ENCODE results near the gene WDR45.

WDR45 gene

DNA sequence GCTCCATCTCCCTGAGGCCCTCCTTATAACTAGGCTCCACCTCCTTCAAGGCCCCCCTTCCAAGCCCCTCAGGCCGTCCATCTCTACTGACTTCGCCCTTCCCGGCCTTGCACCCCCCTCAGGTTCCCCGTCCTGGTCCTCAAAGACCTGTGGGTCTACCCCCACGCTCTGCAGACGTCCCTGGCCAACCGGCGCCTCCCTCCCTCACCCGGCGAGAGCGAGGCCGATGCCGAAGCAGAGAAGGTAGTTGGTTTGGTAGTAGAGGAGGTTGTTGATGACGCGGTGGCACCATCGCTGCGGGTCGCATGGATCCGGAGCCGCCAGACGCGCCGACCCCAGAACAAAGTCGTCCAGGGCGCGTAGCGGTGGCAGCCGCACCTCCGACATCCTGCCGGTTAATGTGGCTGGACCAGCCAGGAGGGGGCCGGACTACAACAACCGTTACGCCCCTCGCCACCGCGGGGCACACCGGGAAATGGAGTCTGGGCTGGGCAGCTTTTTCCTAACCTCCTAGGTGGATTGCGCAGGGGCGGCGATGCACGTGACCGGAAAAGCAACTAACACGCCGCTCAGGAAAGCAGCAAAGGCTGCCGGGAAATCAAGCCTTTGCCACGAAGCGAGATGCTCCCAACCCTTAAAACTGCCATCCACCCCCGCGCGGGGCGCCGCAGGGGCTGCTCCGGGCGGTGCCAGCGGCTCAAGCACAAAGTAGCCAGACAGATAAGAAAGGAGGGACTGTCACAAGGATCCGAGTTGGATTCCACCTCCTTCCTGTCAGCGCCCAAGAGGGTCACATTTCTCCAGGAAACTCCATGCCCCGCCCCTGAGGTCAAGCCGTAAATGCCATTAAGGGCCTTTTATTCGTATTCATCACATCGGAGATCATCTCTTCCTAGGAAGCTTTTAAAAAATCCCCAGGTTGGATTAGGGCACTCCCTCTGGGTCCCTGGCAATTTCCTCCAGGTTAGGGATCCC, 5.8 kb downstream of the WDR45 start, which contains the start of gene PRAF2:
TSS of gene PRAF2 (minus strand) at position 402 of the 975 bp plus-strand sequence. CDS start at position 387, 15 bp downstream.
- peak; percentile 78 for DNase-seq

DNA sequence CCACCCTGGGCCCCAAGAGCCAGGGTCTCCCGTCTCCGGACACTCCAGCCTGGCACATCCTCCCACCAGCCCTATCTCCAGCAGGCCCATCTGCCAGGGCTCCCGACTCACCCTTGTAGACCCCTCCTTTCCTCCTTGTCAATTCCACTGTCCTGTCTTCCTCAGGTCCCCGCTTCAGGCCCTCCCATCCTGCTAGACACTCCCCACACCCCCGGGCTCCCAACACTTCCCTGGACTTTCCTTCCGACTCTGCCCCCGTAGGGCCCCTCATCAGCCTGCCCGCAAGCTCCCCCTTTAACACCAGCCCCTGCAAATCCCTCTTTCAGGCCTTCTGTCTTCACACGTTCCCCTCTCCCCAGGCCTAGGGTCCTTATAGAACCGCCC, 7.0 kb downstream of the WDR45 start:
- DNase-seq = no peak

DNA sequence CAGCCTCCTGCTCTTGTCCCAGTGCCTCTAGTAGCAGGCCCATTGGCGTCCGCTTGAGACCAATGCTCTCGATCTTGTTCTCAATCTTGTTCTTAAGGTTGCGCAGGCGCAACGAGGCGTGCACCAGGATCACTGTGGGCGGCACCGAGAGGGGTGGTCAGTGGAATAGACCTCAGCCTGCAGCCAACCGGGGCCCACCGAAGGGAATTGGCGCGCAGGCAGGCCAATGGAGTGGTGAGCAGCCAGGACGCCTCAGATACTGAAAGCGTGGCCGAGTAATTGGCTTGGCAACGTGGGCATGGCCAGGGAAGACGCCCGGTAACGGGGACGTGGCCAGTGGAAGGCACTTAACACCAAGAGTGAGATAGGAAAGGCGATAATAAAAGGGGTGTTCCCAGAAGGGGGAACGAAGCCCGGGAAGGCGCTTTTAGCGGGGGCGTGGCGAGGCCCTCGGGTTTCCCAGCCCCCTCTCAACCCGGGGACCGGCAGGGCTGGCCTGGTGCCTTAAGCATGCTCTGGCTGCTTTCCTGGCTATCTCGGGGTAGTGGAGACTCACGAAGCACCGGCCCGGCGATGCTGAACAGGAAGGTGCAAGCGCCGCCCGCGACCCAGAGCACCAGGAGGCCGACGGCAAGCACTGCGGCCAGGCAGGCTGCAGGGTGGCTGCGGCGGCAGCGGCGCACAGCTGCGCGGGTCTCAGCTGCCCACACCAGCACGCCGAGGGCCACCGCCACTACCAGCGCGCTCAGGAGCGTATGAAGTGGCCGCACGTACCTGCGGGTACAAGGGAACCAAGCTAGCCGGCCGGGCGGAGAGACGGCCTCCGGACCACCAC, 7.6 kb downstream of the WDR45 start:
- DNase-seq = no peak

DNA sequence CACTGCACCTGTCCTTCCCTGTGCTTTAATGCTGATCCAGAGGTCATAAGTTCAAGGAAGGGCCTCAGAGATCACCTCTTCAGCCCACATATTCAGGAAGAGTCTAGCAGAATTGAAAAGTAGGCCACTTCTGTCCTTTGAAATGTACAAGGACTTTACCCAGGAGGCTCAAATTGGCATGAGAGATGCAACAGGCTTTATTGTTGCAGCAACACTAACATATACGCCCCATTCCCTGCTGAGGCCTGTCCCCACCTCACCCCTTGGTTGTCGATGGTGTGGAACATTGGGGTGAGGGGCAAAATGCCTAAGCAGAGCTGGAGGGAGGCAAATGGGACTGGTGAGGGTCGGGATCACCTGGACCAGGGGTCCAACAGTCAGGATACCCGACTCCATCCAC, 8.7 kb downstream of the WDR45 start:
- no peak for DNase-seq

- no peak for DNase-seq
These were observed 10.6 kb downstream of the WDR45 start for GRCh38 chrX:49069038-49069437.

GRCh38 chrX:49067285-49068120, 12.2 kb downstream of the WDR45 start:
- no peak for DNase-seq

GRCh38 chrX:49066690-49067089, 13.0 kb downstream of the WDR45 start:
- DNase-seq = no peak

- DNase-seq = no peak
These were observed 13.4 kb downstream of the WDR45 start for GRCh38 chrX:49066278-49066677.

- DNase-seq = no peak
These were observed 15.0 kb downstream of the WDR45 start for GRCh38 chrX:49064735-49065134.

GRCh38 chrX:49064303-49064702, 15.4 kb downstream of the WDR45 start:
- no peak for DNase-seq

- DNase-seq = no peak
These were observed 16.0 kb downstream of the WDR45 start for GRCh38 chrX:49063715-49064114.

DNA sequence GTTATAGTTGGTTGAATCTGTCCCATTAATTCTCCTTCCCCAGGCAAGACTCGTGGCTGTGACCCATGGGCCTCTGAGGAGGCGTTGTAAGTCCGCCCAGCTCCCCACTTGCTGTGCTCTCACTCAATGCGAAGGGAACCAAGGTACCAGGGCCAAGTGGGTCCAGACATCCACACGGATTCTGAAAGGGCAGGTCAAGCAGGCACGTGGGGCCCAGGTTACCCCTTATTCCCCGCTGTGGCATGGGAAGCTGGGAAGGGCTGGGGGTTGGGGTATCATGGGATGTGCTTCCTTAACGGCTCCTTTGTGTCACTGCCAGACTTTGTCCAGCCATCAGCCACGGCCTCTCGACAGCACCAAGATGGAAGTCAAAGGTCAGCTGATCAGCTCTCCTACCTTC, 17.8 kb downstream of the WDR45 start:
- no peak for DNase-seq

DNA sequence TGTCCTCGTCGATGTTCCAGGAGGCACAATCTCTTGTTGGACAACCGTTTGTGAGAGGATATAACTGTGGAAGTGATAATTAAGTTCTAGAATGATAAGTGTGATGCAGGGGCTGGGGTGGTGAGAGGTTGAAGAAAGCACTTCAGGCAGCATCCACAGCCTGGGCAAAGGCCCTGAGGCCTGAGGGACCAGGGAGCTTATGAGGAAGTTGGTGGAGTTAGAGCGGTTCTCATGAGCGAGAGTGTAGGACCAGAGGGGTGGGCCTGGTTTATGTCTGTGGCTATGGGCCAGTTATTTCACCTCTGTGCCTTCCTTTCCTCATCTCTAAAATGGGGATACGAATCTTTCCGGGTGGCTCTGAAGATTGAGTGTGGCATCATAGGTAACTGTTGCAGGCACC, 18.2 kb downstream of the WDR45 start:
- DNase-seq = no peak

DNA sequence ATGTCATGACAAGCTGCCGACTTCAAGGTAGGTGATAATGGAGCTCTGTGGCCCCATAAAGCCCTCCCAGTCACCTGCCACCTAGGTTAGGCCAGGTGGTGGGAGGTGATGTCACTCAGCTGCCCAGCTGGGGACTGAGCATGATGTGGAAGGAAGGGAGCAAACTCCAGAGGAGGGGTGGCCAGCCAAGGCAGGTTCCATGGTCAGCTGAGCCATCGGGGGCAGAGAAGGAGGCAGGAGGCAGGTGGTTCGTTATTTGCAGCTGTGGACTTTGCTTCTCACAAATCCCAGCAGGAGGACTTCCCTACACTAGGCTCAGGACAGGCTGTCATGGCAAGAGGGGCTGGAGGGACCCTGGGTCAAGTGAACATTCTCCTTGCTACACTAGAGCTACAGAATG, 18.8 kb downstream of the WDR45 start:
- DNase-seq = no peak

- DNase-seq = no peak
These were observed 20.0 kb downstream of the WDR45 start for GRCh38 chrX:49059681-49060085.

DNA sequence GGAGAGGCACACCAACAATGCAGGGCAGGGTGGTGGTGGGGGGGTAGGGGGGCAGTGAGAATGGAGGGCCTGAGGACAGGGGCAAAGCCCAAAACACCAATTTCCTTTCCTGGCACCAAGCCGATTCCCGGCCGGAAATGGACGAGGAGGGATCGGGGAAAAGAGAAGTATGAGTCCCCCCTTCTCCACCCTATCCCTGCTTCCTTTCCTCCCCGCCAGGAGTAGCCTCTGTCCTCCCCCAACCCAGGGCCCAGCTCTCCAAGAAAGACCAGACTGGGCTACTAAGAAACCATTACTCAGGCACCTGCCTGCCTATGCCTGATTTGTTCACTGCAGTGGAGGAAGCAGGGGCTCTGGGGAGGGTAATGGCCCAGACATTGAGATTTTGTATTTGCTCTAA, 20.5 kb downstream of the WDR45 start:
- DNase-seq = no peak

DNA sequence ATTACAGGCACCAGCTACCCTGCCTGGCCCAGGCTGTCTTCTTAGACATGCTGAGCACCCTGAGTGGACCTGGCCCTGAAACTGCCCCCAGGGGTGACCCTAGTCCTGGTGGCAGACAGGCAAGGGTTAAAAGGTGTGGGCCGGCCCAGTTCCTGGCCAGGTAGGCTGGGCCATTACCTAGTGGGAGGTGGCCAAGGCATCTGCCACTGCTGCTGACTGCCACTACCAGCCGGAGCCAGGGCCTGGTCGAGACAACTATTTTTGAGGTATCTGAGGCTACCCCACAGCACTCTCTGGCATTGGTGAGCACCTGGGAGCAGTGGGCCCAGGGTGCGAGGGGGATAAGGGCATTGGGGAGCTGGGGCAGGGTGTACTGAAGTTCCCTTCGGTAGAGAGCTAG, 20.9 kb downstream of the WDR45 start, which contains the start of gene CCDC120:
TSS of gene CCDC120 (plus strand) at position 206 of the 400 bp plus-strand sequence. CDS start 3,043 bp downstream, outside the sequence.
- DNase-seq = no peak

GRCh38 chrX:49054073-49054762, 25.5 kb downstream of the WDR45 start:
- no peak for DNase-seq

DNA sequence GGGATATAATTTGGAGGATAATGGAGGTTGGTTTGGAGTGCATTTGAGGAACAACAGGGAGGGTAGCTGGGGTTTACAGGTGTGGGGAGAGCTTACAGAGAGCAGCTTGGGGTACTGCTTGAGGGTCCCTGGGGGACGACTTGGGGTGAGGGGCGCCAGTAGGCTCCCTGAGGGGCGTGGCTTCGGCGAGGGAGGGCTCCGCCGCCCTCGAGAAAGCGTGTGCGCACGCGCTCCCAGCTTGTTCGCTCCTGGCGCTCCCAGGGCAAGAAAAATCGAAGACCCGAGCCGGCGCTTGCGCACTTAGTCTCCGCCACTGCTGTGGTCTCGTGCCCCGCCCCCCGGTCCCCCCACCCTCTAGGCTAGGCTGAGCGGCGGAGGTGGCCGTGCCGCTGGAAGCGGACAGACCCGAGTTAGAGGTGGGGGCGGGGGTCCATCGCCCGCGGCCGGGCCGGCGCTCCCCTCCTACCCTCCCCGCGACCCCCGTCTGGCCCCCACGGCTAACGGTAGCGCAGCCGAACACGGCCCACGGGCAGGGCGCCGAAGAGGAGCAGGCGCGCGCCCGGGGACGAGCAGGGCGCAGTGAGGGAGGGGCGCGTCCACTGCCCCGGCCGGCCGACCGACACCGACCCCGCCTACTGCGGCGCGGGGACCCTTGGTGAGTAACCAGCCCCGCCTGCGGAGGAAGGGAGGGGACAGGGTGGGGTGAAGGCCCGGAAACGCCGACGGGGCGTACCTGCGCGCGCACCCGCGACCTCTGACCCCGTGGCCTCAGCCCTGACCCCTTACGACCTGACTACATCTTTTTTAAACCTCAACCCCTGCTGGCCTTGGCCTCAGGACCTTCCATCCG, 26.2 kb downstream of the WDR45 start:
- peak; percentile 73 for DNase-seq

GRCh38 chrX:49043987-49044281, 35.8 kb downstream of the WDR45 start:
- DNase-seq = no peak

Measured in NCI-H2171 (cell line).